HCT116 (cell line): ENCODE results near the gene NFKBIZ. TPM values are rescaled to one million over a fixed set of nuclear protein-coding genes. Genes with fewer than 3 reads are reported as not detected.

ENCODE experiments used
- ATAC-seq: fragments of 200-7000 bp; cut with Tn5 transposase; 2 replicates; pipeline ENCODE4 v1.9.1; 2020; ENCODE audit warnings: mild to moderate bottlenecking, moderate library complexity
- BruUV-seq: library from RNA; stranded (reverse); fragments of 400-500 nt; replicated peaks from 2 replicates; lab custom pipeline; 2021; lab: Mats Ljungman, UMichigan
- CTCF ChIA-PET: fragments of 300-600 bp; sonication (Branson Sonifier 250); formaldehyde crosslinking; loops from one replicate; lab custom pipeline; 2021; ENCODE audit warnings: antibody characterized with exemption; lab: Charles Lee
- POLR2A ChIA-PET: fragments of 300-600, 350-600 bp; sonication (Branson Sonifier 250); formaldehyde crosslinking; loops from one replicate; lab custom pipeline; 2021; ENCODE audit warnings: antibody characterized with exemption; lab: Charles Lee
- RAD21 ChIA-PET, 2 experiments: fragments of 300-600 bp; sonication (Branson Sonifier 250); formaldehyde crosslinking; loops; one replicate each; lab custom pipeline; 2023; ENCODE audit warnings: low total read pairs in 2 of 2; ENCODE audit not compliant: uncharacterized antibody in 2 of 2, unreplicated experiment in 2 of 2, low non-redundant PET in 1 of 2; lab: Charles Lee
- DNase-seq: peaks from one replicate; pipeline ENCODE4 v3.0.0-alpha.2; 2010; ENCODE audit warnings: low read depth, low spot score
- H2AFZ ChIP-seq: fragments of 200-600 bp; shearing (Covaris generic), sonication (generic); 2 replicates; pipeline ENCODE4 v1.6.1; 2017; ENCODE audit warnings: low read depth, mixed run types, mixed read lengths, antibody characterized with exemption, low read length; ENCODE audit not compliant: poor library complexity, severe bottlenecking
- H3K27ac ChIP-seq: 2 replicates; pipeline ENCODE4 v1.5.1; 2012; ENCODE audit warnings: low read depth, low read length
- H3K27me3 ChIP-seq: fragments of 200-600 bp; sonication (generic); 2 replicates; pipeline ENCODE4 v1.6.1; 2016; ENCODE audit warnings: mixed run types, low read length, mixed read lengths; ENCODE audit not compliant: insufficient read depth
- H3K36me3 ChIP-seq, 2 experiments: fragments of 200-500 bp in 1 of 2; fragments of 200-600 bp in 1 of 2; sonication (Bioruptor generic) in 1 of 2; sonication (generic) in 1 of 2; 2 replicates each; pipeline versions ENCODE4 v1.5.1 to v1.6.1; 2014 to 2016; ENCODE audit warnings: low read length in 2 of 2, inconsistent platforms in 1 of 2, mixed read lengths in 1 of 2, mixed run types in 1 of 2; ENCODE audit not compliant: insufficient read depth in 2 of 2, control insufficient read depth in 1 of 2
- H3K4me1 ChIP-seq, 2 experiments: fragments of 200-600 bp in 1 of 2; sonication (generic) in 1 of 2; 2 replicates each; pipeline versions ENCODE4 v1.5.1 to v1.6.1; 2012 to 2017; ENCODE audit warnings: low read length in 2 of 2, inconsistent platforms in 1 of 2, mild to moderate bottlenecking in 1 of 2, mixed read lengths in 1 of 2, mixed run types in 1 of 2, moderate library complexity in 1 of 2; ENCODE audit not compliant: insufficient read depth in 2 of 2, control insufficient read depth in 1 of 2
- H3K4me2 ChIP-seq: fragments of 200-600 bp; sonication (generic); 2 replicates; pipeline ENCODE4 v1.6.1; 2017; ENCODE audit warnings: mixed run types, low read length, mixed read lengths
- H3K4me3 ChIP-seq, 2 experiments: fragments of 200-600 bp in 1 of 2; sonication (generic) in 1 of 2; replicated peaks in 1 of 2; 2 replicates each; pipeline ENCODE4 v1.5.1; 2011 to 2016; ENCODE audit warnings: low read length in 2 of 2, control low read depth in 1 of 2, low read depth in 1 of 2, mild to moderate bottlenecking in 1 of 2, mixed read lengths in 1 of 2, mixed run types in 1 of 2
- H3K79me2 ChIP-seq: fragments of 200-600 bp; sonication (generic); 2 replicates; pipeline ENCODE4 v1.6.1; 2017; ENCODE audit warnings: mild to moderate bottlenecking, mixed run types, low read length, moderate library complexity, mixed read lengths; ENCODE audit not compliant: insufficient read depth
- H3K9ac ChIP-seq: fragments of 200-600 bp; sonication (generic); 2 replicates; pipeline ENCODE4 v1.6.1; 2016; ENCODE audit warnings: low read length, mixed read lengths
- H3K9me2 ChIP-seq: fragments of 200-600 bp; sonication (generic), shearing (Covaris generic); 2 replicates; pipeline ENCODE4 v1.6.1; 2017; ENCODE audit warnings: mixed run types, mild to moderate bottlenecking, moderate library complexity; ENCODE audit not compliant: insufficient read depth
- H3K9me3 ChIP-seq, 2 experiments: fragments of 200-500 bp in 1 of 2; fragments of 200-600 bp in 1 of 2; sonication (Bioruptor generic) in 1 of 2; sonication (generic) in 1 of 2; 2 replicates each; pipeline ENCODE4 v1.6.1; 2014 to 2017; ENCODE audit warnings: low read length in 2 of 2, mixed read lengths in 2 of 2, inconsistent platforms in 1 of 2, low read depth in 1 of 2, mild to moderate bottlenecking in 1 of 2, mixed run types in 1 of 2, moderate library complexity in 1 of 2; ENCODE audit not compliant: control insufficient read depth in 1 of 2, insufficient read depth in 1 of 2
- H4K20me1 ChIP-seq: fragments of 200-600 bp; sonication (generic), shearing (Covaris generic); 2 replicates; pipeline ENCODE4 v1.6.1; 2017; ENCODE audit warnings: mixed run types, mild to moderate bottlenecking, moderate library complexity; ENCODE audit not compliant: insufficient read depth
- CTCF ChIP-seq, 3 experiments: fragments of 200-600 bp in 1 of 3; sonication (generic) in 1 of 3; IDR thresholded peaks in 2 of 3; conservative IDR thresholded peaks in 1 of 3; 2 replicates each; pipeline ENCODE4 v1.5.1; 2012 to 2017; ENCODE audit warnings: low read depth in 2 of 3, low read length in 2 of 3, antibody characterized with exemption in 1 of 3, borderline replicate concordance in 1 of 3, control low read depth in 1 of 3, mild to moderate bottlenecking in 1 of 3, mixed read lengths in 1 of 3, mixed run types in 1 of 3, moderate library complexity in 1 of 3; ENCODE audit not compliant: insufficient read depth in 1 of 3
- EZH2phosphoT487 ChIP-seq: fragments of 200-600 bp; IDR thresholded peaks from 2 replicates; pipeline ENCODE4 v1.6.1; 2018; ENCODE audit warnings: antibody characterized with exemption, borderline replicate concordance
- POLR2A ChIP-seq: IDR thresholded peaks from 2 replicates; pipeline ENCODE4 v1.7.0; 2011; ENCODE audit warnings: borderline replicate concordance; ENCODE audit not compliant: insufficient read depth, insufficient read length; ENCODE audit errors: extremely low read depth
- REST ChIP-seq: IDR thresholded peaks from 2 replicates; pipeline ENCODE4 v1.6.1; 2012; ENCODE audit warnings: low read depth
- YY1 ChIP-seq: IDR thresholded peaks from 2 replicates; pipeline ENCODE4 v1.6.1; 2011; ENCODE audit warnings: low read length, low read depth, moderate library complexity, mild to moderate bottlenecking; ENCODE audit not compliant: insufficient replicate concordance; ENCODE audit errors: extremely low read depth
- ZNF274 ChIP-seq: fragments of 200-500 bp; sonication (Bioruptor generic); IDR thresholded peaks from 2 replicates; pipeline ENCODE4 v1.6.1; 2014; ENCODE audit warnings: mild to moderate bottlenecking, low read depth, low read length, inconsistent platforms
- intact Hi-C: fragments of 100-400 bp; cut with micrococcal nuclease; formaldehyde crosslinking; loops from 2 replicates; pipeline ENCODE4 v1.10.0; 2022
- total RNA-seq: library from RNA; stranded (reverse); gene quantifications from one replicate; pipeline ENCODE4 v1.2.1, GENCODE V29; 2021; ENCODE audit not compliant: unreplicated experiment
- TF ChIP-seq, protein P1 (sequence below): IDR thresholded peaks from 2 replicates; pipeline ENCODE4 v1.6.1; 2012
- TF ChIP-seq, protein P2 (sequence below): IDR thresholded peaks from 2 replicates; pipeline ENCODE4 v1.6.1; 2011; ENCODE audit warnings: mild to moderate bottlenecking, low read length, moderate library complexity; ENCODE audit not compliant: insufficient replicate concordance; ENCODE audit errors: extremely low read depth

NFKBIZ gene
- total RNA-seq, 1 experiment from 2014 or later = 12.2 TPM

- TF ChIP-seq CTCF (IDR thresholded peaks at IDR 0.05 in 2 of 3, conservative IDR thresholded peaks at IDR 0.05 in 1 of 3; ENCODE audit: borderline replicate concordance in 1 of 3, insufficient read depth in 1 of 3, low read depth in 2 of 3, low read length in 2 of 3) (no peak), EZH2phosphoT487 (no peak), REST (no peak), YY1 (no peak)
- TF ChIP-seq, protein P1, sequence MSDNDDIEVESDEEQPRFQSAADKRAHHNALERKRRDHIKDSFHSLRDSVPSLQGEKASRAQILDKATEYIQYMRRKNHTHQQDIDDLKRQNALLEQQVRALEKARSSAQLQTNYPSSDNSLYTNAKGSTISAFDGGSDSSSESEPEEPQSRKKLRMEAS = no peak
Observed at GRCh38 chr3:101810022-101810418, 39.3 kb upstream of the NFKBIZ start (continued).

- Histone ChIP-seq H3K9ac (no peak overlapping the region), H3K9me3 (no peaks in the 10 kb centered on the region), H3K36me3 (no peaks in the 10 kb centered on the region), H3K4me1 (no peaks in the 10 kb centered on the region), H3K79me2 (no peaks in the 10 kb centered on the region), H3K4me2 (no peak overlapping the region), H4K20me1 (no peaks in the 10 kb centered on the region), H3K9me2 (no peaks in the 10 kb centered on the region), H3K4me3 (no peak overlapping the region), H3K27ac (no peak overlapping the region), H3K27me3 (no peaks in the 10 kb centered on the region), H2AFZ (no peak overlapping the region)
- no TSS peak for BruUV-seq
- ATAC-seq (no peak), DNase-seq (no peak)
- CTCF ChIA-PET = interaction anchor here (1.2 to 8.0 kb wide), 4 partner anchors 9 to 417 kb away, joined by 3 to 121 read pairs (median 25); no protein-coding TSS in a partner anchor
- POLR2A ChIA-PET = no interaction called here
- RAD21 ChIA-PET = interaction anchor here (0.7 to 2.6 kb wide), 3 partner anchors 413 to 938 kb away, joined by 3 to 7 read pairs (median 4); no protein-coding TSS in a partner anchor
- intact Hi-C loops = no loop called here
- TF ChIP-seq, protein P2, sequence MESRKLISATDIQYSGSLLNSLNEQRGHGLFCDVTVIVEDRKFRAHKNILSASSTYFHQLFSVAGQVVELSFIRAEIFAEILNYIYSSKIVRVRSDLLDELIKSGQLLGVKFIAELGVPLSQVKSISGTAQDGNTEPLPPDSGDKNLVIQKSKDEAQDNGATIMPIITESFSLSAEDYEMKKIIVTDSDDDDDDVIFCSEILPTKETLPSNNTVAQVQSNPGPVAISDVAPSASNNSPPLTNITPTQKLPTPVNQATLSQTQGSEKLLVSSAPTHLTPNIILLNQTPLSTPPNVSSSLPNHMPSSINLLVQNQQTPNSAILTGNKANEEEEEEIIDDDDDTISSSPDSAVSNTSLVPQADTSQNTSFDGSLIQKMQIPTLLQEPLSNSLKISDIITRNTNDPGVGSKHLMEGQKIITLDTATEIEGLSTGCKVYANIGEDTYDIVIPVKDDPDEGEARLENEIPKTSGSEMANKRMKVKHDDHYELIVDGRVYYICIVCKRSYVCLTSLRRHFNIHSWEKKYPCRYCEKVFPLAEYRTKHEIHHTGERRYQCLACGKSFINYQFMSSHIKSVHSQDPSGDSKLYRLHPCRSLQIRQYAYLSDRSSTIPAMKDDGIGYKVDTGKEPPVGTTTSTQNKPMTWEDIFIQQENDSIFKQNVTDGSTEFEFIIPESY = no peak
- TF ChIP-seq POLR2A (no peak), EZH2phosphoT487 (no peak), REST (no peak), YY1 (no peak), ZNF274 (no peak)
Observed at GRCh38 chr3:101811875-101812274, 37.4 kb upstream of the NFKBIZ start.
